ENCODE data around the gene KCNH6.

The KCNH6 gene

GRCh38 chr17:63534816-63535455 is 11.8 kb downstream of the KCNH6 start:
- no peak for DNase-seq (ENCODE audit: low spot score)

- DNase-seq (ENCODE audit: low spot score), result no peak
These were observed 12.5 kb downstream of the KCNH6 start for GRCh38 chr17:63535640-63536039.

GRCh38 chr17:63537001-63537400 is 13.8 kb downstream of the KCNH6 start:
- no peak for DNase-seq (ENCODE audit: low spot score)

- DNase-seq (ENCODE audit: low spot score), result no peak
These were observed 15.0 kb downstream of the KCNH6 start for GRCh38 chr17:63537991-63538692.

GRCh38 chr17:63538693-63539595 is 15.8 kb downstream of the KCNH6 start:
- no peak for DNase-seq (ENCODE audit: low spot score)

GRCh38 chr17:63540590-63540989 is 17.4 kb downstream of the KCNH6 start:
- no peak for DNase-seq (ENCODE audit: low spot score)

- no peak for DNase-seq (ENCODE audit: low spot score)
These were observed 19.0 kb downstream of the KCNH6 start for GRCh38 chr17:63542218-63542545.

- DNase-seq (ENCODE audit: low spot score), result peak; percentile 45
These were observed 20.0 kb downstream of the KCNH6 start for GRCh38 chr17:63542942-63543821.

GRCh38 chr17:63543822-63544420 is 20.8 kb downstream of the KCNH6 start:
- DNase-seq (ENCODE audit: low spot score), result peak; percentile 48

GRCh38 chr17:63544467-63545301 is 21.5 kb downstream of the KCNH6 start:
- DNase-seq (ENCODE audit: low spot score), result peak; percentile 46

- peak; percentile 43 for DNase-seq (ENCODE audit: low spot score)
These were observed 23.3 kb downstream of the KCNH6 start for GRCh38 chr17:63546308-63547082.

- no peak for DNase-seq (ENCODE audit: low spot score)
These were observed 23.9 kb downstream of the KCNH6 start for GRCh38 chr17:63547083-63547523.

GRCh38 chr17:63549289-63549945 is 26.3 kb downstream of the KCNH6 start:
- no peak for DNase-seq (ENCODE audit: low spot score)

GRCh38 chr17:63549946-63550816 is 27.0 kb downstream of the KCNH6 start, which contains the start of gene DCAF7:
DCAF7 (plus strand) TSS chr17:63550477; CDS start chr17:63550678, 201 bp downstream.
- peak; percentile 100 for DNase-seq (ENCODE audit: low spot score)

GRCh38 chr17:63550817-63551639 is 27.9 kb downstream of the KCNH6 start:
- DNase-seq (ENCODE audit: low spot score), result peak; percentile 71

GRCh38 chr17:63552211-63552610 is 29.1 kb downstream of the KCNH6 start:
- DNase-seq (ENCODE audit: low spot score), result no peak

All from ecto neural progenitor cell (in vitro differentiated cells).